CD4-positive, alpha-beta T cell treated with Interleukin-17A for 1 hour (primary cell): Measurements from ENCODE around the gene NLGN1.

Experiments
- DNase-seq: peaks from one replicate; pipeline ENCODE4 v3.0.0-alpha.2; 2020

The NLGN1 gene

DNA sequence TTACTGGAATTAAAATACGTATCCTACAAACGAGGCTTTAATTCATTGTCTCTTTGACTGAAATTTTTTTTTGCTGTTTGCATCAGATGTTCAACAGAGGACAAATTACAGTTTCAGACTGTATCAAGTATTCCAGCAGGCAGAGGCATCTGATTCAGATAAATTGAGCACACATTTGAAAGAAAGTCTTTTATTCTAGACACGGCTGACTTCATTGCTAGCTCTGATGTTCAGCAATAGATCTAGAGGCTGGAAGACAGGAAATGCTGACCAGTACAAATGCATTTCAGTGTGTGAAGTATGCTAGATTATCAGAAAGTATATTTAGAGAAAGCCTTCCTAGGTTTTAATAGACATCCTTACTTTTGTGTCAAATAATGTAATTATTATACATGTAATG, 472.2 kb downstream of the NLGN1 start:
- no peak for DNase-seq

DNA sequence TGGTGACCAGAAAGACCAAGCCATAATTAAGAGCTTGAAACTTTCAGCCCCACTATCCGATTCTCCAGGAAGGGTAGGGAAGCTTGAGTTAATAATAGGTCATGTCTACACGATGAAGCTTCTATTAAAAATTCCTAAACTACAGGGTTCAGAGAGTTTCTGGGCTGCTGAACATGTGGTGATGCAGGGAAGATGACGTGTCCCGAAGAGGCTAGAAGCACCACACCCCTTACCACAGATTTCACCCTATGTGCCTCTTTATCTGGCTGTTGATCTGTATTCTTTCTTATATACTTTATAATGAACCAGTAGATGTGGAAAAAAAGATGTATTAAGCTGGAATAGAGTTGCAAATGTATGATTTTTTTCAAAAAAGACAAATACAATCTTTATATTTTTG, 473.4 kb downstream of the NLGN1 start:
- no peak for DNase-seq

DNA sequence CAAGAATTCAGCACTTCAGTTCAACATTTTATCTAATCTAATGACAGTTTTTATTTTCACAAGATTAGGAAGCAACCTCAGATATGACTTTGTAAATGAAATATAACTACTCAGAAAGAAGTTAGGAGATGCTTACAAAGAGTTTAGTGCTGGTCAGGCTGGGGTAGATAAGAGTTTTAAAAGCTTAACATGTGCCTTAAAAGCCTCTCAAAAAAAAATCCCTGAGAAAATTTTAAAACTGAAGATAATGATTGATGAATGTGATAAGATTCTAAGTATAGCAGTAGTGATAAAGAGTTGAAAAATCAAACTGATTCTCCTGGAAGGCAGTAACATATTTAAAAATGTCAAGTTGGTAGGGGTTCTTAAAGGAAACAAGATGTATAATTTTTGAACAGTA, 478.2 kb downstream of the NLGN1 start:
- no peak for DNase-seq

DNA sequence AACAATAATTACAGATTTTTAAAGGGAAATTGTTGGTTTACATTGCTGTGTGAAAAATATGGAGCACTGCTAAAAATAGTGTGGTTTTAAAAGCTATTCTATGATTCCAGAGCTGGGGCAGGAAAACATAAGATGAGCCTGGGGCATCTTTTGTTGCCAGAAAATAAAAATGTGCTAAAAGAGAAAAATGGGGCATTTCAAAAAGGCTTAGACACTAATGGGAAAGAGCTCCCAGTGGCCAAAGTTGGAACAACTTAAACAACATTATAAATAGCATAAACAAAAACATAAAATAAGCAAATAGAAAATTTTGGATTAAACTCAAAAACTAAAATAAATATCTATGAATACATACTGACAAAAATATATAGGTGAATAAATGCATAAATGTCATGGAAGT, 478.9 kb downstream of the NLGN1 start:
- DNase-seq, result no peak

DNA sequence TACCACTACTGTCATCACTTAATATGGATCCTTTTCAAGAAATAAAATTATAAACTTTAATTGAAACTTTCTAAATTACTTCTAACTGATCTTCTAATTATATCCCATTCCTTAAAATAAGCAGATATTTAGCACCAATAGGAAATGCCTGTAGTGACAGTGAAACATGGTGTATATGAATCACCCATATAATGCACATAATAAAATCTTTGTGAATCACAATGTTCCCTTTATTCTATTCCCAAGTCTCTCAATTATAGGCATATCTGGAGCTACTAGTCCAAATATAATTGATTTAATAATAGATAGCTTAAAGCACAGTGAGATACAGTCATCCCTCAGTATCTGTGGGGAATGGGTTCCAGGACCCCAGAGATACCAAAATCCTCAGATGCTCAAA, 490.3 kb downstream of the NLGN1 start:
- DNase-seq, result no peak

DNA sequence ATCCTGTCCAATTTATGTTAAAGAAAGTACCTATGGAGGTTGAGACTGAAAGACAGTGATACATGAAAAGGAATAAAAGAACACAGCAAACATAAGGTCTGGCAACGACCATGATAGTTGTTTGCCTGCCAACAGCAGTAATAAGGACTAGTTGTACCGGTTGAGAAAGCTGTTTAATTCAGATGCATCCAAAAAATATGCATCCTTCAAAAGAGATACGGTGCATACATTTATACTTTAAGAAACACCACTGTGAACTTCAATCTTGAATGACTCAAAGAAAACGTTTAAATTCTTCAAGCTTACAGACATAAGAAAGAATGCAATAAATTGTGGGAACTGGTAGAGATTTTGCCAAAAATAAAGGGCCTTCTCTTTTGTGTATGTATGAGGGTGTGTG, 492.1 kb downstream of the NLGN1 start:
- no peak for DNase-seq

DNA sequence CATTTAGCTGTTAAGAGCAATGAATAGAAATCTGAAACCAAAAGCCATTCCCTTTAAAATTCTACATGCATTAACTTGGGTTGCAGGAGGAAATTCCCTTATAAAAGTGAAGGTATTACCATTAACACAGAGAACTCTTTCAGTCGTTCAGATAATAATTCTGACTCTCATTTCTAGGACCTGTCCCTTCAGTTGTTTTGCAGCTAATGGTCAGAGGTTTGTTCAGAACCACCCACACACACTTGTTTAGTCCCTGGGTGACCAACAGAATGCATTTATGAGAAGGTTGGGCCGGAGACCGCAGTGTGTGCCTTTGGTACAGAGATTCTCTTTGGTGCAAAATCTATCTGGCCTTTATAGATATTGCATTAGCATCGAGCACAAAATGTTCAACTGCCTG, 492.5 kb downstream of the NLGN1 start:
- DNase-seq, result no peak

DNA sequence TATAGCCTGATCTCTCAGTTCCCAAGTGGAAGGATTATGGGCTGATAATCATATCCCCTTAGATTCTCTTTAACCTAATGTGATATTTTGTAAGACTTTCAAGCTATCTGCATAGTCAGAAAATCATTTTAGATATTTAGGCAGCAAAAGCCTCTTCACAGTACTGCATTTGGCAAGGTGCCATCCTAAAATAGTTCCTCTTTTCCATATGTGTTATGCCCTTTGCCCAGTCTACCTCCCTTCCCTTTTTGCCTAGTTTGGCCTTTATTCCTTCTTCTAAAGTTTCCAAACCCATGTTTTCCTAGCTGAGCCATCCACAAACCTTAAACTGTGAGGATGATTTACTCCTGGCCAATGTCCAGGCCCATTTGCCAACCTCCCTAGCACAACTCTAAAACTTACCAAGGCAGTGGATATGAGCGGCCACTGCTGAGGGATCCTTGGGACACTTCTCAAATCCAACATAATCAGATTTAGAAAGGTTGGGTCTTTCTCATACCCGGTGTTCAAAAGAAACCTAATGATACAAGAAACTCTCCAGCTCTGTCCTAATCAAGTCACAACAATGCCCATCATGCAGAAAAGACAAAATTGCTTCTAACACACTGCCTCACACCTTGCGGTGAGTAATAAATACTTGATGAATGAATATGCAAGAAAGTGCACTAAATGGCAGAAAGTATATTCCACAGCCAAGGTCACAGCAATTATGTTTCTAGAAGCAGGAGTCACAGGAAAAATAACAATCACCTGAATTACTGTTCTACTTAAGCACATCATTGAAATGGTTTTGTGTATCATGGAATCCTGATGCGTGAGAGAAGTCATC, 493.9 kb downstream of the NLGN1 start:
- no peak for DNase-seq

DNA sequence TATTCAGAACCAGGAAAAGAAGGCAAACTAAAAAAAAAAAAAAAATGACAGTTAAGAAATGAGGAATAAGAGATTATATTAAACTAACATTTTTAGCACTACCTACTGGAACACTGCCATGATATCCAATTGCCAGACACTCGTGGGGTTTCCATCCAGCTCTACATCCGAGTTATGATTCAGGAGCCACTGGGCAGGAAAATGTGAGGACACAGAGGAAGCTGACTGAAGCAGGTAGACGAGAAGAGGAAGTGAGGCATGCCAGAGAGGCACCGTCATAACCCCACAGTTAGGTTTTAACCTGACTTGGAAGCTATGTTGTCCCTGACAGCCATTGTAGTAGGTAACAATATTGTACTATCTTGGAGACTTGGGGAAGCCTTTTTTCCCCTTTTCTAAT, 495.0 kb downstream of the NLGN1 start:
- no peak for DNase-seq

DNA sequence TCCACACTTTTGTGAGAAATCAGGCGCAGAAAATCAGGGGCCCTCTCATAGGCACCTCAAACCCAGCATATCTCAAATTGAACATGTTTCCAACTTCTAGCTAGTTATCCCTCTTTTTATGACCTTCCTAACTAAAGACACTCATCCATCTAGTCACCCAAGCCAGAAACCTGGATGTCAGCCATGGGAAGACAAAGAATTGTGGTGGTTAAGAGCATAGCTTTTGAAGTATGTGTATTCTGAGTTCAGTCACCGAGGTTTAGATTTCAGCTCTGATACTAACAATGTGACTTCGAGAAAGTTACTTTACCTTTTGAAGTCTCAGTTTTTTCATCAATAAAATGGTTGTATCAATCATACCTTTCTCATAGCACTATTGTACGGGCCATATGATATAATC, 495.5 kb downstream of the NLGN1 start:
- DNase-seq, result no peak

DNA sequence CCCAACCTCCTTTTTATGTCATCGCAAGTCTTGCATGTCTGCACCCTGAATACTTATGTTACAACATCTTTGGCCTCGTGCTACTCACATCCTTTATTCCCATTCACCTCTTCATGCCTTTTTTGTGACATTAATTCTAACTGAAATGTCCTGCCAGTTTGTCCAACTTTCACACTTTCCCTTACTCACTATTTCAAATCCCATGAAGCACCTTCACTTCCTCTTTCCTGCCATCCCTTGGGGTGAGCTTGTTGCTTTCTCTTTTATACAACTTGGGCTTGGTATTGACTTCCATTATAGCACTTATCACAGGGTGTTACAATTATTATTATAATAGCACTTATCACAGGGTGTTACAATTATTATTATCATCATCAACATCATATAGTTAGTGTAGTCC, 496.3 kb downstream of the NLGN1 start:
- DNase-seq, result no peak

DNA sequence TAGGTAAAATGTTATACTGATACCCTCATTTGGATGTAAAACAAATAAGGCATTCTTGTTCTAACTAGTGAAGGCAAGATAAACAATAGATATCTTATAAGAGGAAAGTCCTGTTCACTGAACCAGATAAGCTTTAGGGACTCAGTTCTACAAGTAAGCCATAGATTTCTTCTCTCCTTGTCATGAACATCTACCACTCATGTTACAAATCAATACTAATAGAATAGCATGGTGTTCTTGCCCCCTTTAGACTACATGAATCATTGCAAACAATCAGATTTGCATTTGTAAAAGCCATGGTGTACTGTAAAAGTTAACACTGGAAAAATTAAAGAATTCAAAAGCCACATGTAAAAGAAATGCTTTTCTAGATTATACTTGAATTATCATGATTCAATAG, 500.1 kb downstream of the NLGN1 start:
- DNase-seq, result no peak

DNA sequence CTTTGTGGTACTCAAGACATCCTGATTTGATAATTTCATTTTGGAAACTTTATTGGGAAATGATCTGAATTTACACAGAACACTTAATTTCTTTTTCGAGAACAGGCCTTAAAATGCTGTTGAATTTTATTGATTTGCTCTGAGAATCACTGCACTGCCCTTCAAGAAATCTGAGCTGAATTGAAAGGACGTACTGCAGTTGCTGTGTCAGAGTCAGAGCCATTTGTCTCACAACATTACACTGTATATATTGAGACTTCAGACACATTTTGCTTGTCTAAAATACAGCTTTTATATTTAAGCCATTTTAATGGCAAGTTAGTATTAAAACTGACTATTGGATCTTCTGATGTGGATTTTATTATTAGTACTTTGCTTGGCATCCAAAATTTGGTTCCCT, 504.1 kb downstream of the NLGN1 start:
- no peak for DNase-seq

DNA sequence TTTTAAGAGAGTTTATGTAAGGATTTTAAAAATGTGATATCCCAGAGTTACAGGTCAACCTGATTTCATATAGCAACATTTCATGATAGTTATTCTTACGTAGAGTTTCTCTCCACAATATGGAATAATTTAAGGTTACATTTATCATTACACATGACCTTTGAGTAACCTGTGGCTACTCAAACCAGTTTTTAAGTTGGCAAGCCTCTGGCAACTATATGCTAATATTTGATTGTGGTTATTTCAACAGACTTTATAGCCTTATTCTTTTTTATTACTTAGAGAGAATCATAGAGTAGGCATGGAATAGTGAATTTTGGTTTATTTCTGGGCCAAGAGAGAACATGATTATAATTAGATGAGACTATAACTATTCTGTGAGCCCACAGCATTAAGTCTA, 504.9 kb downstream of the NLGN1 start:
- DNase-seq, result no peak

DNA sequence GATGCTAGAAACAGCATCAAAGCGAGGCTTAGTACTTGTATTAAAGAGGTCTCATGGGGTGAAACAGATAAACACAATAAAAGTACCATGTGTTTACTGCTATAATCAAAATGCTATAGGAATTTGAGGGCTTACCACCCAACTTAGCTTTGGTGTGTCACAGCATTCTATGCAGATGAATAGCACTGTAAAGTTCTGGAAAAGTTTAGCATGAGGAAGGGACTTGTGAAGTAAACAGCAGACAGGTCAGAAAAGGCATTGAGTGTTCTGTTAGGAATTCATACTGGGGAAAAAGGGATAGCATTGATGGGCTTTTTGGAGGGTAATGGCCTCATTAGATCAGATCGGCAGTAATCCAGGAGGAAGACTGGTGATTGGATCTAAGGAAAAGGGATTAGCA, 505.3 kb downstream of the NLGN1 start:
- no peak for DNase-seq

DNA sequence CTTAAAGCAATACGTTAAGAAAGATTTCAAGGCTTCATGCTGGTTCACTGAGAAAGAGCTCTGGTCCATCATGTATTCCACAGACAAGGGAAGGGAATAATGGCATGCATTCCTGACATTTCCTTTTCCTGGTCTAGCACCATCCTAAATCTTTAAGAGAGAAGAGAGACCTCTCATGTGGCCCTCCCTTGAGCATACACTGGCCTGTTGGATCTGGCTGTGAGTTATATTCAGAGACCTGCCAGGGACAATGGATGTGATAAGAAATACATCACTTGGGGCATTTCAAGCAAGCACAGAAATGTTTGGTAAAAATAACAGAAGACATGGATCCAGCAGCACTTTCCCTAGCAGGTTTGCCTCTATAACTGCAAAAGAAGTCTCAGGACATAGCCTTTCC, 507.8 kb downstream of the NLGN1 start:
- no peak for DNase-seq

DNA sequence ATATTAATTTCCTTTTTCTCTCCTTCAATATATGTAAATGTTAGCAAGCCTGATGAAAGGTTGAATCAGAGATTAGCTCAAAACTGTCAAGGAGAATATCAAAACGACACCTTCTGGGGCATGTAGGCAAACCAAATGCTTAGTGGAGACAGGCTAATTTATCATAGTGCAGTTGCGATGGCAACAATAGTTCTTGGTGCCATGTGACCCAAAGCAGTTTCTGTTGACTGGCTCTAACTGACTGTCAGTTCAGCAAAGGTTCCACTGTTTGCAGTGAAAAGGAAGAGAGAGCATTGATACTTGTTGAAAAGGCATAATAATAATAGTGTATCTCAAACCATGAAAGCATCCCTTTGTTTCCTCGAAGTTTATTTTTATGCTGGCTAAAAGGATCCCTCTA, 513.9 kb downstream of the NLGN1 start:
- DNase-seq, result no peak

DNA sequence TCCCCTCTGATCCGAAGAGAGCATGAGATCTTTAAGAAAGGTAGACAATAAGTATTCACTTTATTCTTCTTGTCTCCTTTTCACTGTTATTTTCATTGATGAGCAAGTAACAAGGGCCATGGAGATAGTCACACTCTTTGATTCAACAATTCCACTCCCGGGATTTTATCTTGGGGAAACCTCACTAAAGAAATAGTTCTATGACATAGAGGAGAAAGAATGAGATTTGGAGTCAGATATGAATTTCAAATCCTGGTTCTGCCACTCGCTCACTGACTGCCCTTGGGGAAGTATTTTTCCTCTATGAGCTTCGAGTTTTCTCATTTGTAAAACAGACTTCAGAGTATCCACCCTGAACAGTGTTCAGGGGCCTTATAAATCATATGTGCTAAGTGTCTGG, 514.6 kb downstream of the NLGN1 start:
- no peak for DNase-seq

DNA sequence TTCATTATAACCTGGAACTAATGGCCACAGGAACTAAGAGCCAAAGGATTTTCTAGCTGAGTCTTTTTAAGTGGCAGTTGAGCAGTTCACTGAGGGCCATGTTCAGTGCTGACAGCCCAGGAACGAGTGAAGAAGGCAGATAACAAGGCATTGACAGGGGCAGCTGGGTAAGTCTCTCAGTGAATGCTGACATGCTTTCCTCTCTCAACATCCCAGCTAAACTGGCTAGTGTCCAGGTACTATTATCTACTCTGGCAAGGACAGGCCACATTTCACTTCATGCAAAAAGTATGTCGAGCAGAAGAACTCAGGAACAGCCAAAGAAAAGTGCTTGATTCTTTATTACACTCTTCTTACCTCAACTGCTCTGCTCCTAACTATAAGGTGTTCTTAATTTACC, 515.9 kb downstream of the NLGN1 start:
- DNase-seq, result no peak

DNA sequence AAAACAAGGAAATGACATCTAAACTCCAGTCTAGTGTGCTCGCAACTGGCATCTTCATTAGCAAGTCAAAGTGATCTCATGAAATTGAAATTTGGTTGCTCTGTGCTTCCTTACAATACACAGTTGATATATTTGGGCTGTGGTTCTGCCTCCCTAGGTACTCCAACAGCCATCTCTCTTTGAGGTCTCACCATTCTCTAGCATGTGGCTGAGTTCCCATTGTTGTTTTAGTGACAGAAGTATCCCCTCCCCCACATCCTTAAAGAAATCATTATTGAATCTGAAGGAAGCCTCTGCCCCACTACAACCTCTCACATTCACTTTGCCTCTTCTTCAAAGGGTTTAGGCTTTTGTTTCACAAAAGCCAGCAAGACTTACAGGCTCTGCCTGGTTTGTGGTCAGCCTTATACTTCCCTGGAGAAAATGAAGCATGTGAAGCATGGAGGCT, 516.5 kb downstream of the NLGN1 start:
- DNase-seq, result no peak

DNA sequence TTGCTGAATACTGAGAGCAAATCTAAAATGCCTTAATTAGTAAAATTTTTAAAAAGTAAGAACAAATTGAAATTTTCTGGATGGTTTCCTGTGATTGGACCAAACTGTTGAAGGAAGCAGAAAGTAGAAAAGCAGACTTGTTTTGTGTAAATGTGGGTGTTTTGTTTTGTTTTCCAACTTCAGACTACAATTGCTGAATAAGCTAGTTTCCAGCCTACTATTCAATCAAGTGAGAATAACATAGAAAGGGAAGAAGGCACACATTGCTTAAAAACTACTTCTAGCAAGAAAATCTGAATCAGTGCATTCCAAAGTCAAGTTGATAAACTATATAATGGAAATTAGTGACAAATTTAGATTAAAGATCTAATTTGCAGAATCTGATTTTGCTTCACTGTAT, 519.3 kb downstream of the NLGN1 start:
- no peak for DNase-seq

DNA sequence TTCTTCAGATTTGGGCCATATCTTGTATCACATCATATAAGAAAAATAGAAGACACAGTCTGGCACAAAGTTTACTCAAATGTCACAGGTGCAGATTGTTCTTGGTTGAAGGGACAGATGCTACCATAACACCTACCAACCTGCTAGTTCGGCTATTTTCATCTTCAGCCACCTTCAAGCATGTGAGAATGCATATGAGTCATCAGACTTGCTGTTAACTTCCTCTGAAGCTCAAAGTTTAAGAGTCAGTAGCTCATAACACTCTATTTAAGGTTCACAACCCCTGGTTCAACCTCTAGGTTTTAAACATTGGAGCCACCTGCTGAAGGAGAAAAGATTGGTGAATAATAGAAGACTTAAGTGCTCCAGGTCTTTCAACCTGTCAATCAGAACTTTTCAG, 522.8 kb downstream of the NLGN1 start:
- no peak for DNase-seq

DNA sequence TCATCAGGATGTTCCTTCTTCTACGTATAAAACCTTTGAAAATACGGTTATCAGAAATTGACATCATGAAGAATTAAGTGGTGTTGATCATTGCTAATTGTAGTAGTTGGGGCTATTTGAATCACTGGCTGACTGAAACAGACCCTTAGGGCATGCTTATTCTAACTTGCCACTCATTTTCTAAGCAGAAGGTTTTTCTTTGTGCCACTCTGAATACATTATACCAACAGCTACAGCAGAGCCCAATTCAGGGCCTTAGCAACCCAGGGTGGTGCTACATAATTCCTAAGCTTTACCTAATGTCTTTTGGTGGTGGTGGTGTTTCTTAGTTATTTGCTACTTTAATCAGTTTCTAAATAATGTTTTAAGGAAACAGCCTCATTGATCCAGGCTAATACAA, 524.2 kb downstream of the NLGN1 start:
- DNase-seq, result no peak

DNA sequence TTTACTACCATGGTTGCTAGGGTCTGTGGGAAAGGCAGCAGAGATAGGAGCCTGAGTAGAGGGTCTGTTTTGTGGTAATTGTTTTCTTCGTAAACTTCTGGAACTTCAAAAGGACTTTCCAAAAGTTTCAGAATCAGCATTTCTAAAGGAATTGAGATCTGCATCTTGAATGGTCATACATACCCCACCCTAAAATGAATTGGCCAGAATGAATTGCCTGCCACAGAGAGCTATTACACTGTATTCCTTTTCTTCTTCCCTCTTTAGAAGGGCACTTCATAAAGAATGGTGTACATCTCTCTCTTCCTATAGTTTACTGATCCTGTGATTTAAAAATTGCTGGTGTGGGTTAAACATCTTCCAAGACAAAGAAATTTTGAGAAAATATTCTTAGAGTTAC, 525.7 kb downstream of the NLGN1 start:
- DNase-seq, result no peak

DNA sequence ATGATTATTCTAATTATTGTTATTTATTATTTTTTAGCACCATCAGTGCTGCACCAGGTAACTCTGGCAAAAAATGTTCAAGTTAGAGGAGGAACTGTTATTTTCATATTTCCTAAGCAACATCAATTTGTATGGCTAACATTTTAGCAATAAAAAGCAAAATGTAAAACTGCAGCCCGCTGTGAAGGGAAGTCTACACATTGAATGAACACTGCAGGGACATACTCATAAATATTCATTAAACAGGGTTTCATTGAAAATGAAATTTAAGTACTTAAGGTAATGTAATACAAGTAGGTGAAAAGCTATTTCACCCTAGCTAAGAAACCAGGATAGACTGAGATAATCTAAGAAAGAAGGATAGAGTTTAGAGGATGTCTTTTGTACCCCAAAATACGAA, 532.7 kb downstream of the NLGN1 start:
- DNase-seq, result no peak
